HL-60 (cell line): ENCODE measurements around the gene SCARF1.

Experiments
- DNase-seq, 2 experiments: peaks; one replicate each; pipeline ENCODE4 v3.0.0-alpha.2; 2010 to 2020; ENCODE audit warnings: low read depth in 1 of 2, low spot score in 1 of 2
- H3K27ac ChIP-seq: fragments of 250-450 bp; sonication (Bioruptor Pico); replicated peaks from 2 replicates; pipeline ENCODE4 v1.5.1; 2020; ENCODE audit warnings: mild to moderate bottlenecking, moderate library complexity
- H3K27me3 ChIP-seq: fragments of 250-450 bp; sonication (Bioruptor Pico); 2 replicates; pipeline ENCODE4 v1.5.1; 2021; ENCODE audit warnings: mild to moderate bottlenecking, moderate library complexity; ENCODE audit not compliant: insufficient read depth, poor library complexity, severe bottlenecking
- H3K4me3 ChIP-seq: replicated peaks from 2 replicates; pipeline ENCODE4 v1.5.1; 2011; ENCODE audit warnings: mild to moderate bottlenecking, control low read depth, low read length; ENCODE audit not compliant: insufficient read depth
- GABPA ChIP-seq: IDR thresholded peaks from 2 replicates; pipeline ENCODE4 v1.6.1; 2012; ENCODE audit warnings: low read depth
- POLR2AphosphoS5 ChIP-seq: IDR thresholded peaks from 2 replicates; pipeline ENCODE4 v1.6.1; 2012; ENCODE audit warnings: low read depth
- REST ChIP-seq: IDR thresholded peaks from 2 replicates; pipeline ENCODE4 v1.6.1; 2012; ENCODE audit warnings: low read depth; ENCODE audit not compliant: insufficient replicate concordance
- SPI1 ChIP-seq: IDR thresholded peaks from 2 replicates; pipeline ENCODE4 v1.6.1; 2012; ENCODE audit warnings: low read depth, mild to moderate bottlenecking, borderline replicate concordance
- TF ChIP-seq, protein P1 (sequence below): IDR thresholded peaks from one replicate; pipeline ENCODE4 v1.5.1; 2011; ENCODE audit warnings: low read length, control low read depth, inconsistent platforms; ENCODE audit not compliant: insufficient read depth

Gene SCARF1

DNA sequence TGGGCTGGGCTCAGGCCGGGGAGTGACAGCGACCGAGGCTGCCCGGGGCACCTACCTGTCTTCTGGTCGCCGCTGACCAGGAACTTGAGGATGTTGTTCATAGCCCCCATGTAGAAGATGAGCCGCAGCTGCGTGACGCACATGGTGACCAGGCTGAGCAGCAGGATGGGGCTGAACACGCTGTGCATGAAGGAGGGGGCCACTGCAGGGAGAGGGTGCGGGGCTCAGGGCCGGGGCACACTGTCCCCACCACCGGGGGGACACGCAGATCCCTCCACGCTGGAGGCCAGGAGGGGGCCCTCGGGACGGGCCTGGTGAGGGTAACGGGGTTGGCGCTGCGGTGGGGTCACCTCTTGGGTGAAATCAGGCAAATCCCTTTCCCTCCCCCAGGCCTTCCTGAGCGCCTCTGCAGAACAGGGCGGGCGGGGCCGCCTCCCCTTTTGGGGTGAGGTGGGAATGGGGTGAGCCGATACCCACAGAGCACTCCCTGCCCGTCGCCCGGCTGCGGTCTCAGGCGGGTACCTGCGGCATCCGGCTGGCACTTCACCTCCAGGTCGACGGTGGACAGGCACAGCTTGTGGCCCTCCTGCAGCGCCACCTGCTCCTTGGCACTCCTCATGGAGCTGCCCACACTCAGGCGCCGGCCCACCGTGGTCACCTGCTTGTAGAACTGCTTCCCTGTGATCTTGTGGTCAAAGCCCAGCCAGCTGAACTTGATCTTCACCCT lies 54.6 kb downstream of the SCARF1 start:
- Histone ChIP-seq H3K27me3 (no peaks in the 10 kb centered on the region), H3K4me3 (no peak overlapping the region), H3K27ac (no peak overlapping the region)
- TF ChIP-seq, protein P1, sequence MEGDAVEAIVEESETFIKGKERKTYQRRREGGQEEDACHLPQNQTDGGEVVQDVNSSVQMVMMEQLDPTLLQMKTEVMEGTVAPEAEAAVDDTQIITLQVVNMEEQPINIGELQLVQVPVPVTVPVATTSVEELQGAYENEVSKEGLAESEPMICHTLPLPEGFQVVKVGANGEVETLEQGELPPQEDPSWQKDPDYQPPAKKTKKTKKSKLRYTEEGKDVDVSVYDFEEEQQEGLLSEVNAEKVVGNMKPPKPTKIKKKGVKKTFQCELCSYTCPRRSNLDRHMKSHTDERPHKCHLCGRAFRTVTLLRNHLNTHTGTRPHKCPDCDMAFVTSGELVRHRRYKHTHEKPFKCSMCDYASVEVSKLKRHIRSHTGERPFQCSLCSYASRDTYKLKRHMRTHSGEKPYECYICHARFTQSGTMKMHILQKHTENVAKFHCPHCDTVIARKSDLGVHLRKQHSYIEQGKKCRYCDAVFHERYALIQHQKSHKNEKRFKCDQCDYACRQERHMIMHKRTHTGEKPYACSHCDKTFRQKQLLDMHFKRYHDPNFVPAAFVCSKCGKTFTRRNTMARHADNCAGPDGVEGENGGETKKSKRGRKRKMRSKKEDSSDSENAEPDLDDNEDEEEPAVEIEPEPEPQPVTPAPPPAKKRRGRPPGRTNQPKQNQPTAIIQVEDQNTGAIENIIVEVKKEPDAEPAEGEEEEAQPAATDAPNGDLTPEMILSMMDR, result no peak
- TF ChIP-seq GABPA, result no peak
- no peak for TF ChIP-seq POLR2AphosphoS5
- TF ChIP-seq SPI1, result no peak
- no peak for TF ChIP-seq REST
- DNase-seq, result no peak

DNA sequence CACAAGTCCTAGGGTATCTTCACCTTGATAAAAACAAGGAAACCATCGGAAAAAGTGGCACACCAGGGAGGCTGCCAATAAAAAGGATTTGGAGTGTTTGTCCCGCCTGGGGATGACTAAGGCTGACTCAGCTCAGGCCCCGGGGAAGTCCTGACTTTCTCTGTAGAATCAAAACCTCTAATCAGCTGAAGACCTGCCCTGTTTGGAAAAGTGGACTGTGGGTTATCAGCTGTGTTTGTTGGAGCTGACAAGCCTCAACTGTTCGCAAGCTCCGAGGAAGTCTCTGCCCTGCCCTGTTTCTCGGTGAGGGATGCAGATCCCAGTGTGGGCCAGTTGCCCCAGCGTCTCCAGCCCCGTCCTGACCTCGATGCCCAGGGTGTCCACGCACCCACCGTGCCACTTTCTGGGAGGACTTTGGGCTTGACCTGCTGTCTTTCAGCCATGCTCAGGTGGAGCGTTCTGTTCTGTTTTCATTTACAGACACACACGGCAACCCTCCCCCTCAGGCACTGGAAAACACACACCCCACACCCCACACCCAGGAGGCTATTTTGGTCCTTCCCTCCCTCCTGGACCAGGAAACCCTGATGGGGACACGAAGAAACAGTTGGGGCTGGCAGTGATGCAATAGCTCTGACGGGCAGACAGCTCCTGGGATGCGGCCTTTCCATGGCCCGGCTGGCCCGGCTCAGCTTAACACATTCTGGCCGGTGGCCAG lies 55.3 kb downstream of the SCARF1 start:
- no peak overlapping the region for H3K27ac ChIP-seq
- H3K27me3 ChIP-seq, result no peaks in the 10 kb centered on the region
- TF ChIP-seq, protein P1, result no peak
- TF ChIP-seq SPI1, result no peak
- no peak for TF ChIP-seq GABPA
- TF ChIP-seq POLR2AphosphoS5, result no peak
- no peak for TF ChIP-seq REST
- DNase-seq, result no peak
- no peak overlapping the region for H3K4me3 ChIP-seq

DNA sequence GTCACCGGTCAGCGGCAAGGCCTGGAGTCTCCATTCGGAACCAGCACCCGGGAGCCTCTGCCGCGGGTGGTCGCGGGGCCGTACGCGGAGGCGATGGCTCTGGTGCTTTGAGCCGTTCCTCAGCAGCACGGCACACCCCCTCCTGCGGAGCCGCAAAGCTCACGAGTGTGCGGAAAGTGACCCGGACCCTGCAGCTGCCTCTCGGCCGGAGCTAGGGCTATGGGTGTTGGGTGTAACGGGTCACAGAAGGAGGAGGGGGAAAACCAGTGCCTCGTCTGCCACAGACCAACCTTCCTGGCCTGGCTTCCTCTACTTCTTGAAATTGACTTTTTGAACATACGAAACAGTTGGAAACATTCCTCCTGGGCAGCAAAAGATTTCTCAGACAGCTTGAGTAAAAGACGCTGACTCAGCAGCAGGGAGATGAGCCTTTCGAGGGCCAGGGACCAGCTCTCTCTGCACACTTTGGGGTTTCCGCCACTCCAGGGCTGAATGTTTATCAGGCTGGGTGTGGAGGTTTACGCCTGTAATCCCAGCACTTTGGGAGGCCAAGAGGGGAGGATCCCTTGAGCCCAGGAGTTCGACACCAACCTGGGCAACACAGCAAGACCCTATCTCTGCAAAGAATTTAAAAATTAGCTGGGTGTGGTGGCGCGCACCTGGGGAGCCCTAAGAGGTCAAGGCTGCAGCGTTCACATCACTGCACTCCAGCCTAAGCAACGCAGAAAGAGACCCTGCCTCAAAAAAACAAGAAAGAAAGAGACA lies 56.5 kb downstream of the SCARF1 start:
- no peak overlapping the region for H3K4me3 ChIP-seq

More for the DNA sequence above, 56.5 kb downstream of the SCARF1 start:
- Histone ChIP-seq H3K27ac (no peak overlapping the region; the same call in 1 of the 2 replicates), H3K27me3 (no peaks in the 10 kb centered on the region)
- DNase-seq, result peak in 1 of 2 experiments; percentile 13
- TF ChIP-seq REST (no peak), SPI1 (no peak), POLR2AphosphoS5 (no peak), GABPA (no peak)
- TF ChIP-seq, protein P1, result no peak
